Measurements from ENCODE around the gene EIF4EBP2.

DNA sequence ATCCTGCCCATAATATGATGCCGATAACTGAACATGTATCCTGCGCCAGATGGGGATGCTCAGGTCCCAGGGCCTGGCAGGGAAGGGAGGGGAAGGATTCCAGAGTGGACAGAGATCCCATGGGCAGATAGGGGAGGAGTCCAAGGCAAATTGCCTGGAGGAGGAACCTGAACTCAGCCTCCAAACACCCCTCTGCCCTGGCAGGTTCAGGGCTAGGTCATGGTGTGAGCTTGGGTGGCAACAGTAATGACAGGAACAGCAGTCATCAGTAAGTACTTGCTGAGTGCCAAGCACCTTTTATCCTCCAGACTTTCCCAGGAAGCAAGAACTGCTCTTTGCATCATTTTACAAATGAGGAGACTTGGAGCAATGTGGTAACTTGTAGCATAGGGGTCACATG, 70.8 kb downstream of the EIF4EBP2 start:
- TF ChIP-seq, protein P1, sequence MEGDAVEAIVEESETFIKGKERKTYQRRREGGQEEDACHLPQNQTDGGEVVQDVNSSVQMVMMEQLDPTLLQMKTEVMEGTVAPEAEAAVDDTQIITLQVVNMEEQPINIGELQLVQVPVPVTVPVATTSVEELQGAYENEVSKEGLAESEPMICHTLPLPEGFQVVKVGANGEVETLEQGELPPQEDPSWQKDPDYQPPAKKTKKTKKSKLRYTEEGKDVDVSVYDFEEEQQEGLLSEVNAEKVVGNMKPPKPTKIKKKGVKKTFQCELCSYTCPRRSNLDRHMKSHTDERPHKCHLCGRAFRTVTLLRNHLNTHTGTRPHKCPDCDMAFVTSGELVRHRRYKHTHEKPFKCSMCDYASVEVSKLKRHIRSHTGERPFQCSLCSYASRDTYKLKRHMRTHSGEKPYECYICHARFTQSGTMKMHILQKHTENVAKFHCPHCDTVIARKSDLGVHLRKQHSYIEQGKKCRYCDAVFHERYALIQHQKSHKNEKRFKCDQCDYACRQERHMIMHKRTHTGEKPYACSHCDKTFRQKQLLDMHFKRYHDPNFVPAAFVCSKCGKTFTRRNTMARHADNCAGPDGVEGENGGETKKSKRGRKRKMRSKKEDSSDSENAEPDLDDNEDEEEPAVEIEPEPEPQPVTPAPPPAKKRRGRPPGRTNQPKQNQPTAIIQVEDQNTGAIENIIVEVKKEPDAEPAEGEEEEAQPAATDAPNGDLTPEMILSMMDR (IDR thresholded peaks at IDR 0.05; ENCODE audit: poor library complexity) = no peak
- no peak for TF ChIP-seq EZH2phosphoT487 (IDR thresholded peaks at IDR 0.05; ENCODE audit: low read depth, severe bottlenecking, unreplicated experiment)
